Kidney epithelial cell (primary cell): ENCODE results near the gene GASK1A. TPM values are rescaled to one million over a fixed set of nuclear protein-coding genes. Genes with fewer than 3 reads are reported as not detected.

Source experiments
- DNase-seq: peaks from one replicate; pipeline ENCODE4 v3.0.0-alpha.2; 2010; ENCODE audit warnings: low read depth
- H3K27me3 ChIP-seq: 2 replicates; pipeline ENCODE4 v1.6.0; 2011; ENCODE audit warnings: low read length; ENCODE audit not compliant: control insufficient read depth, insufficient read depth
- H3K36me3 ChIP-seq: 2 replicates; pipeline ENCODE4 v1.5.1; 2011; ENCODE audit warnings: low read length; ENCODE audit not compliant: control insufficient read depth, insufficient read depth
- H3K4me3 ChIP-seq: 2 replicates; pipeline ENCODE4 v1.5.1; 2011; ENCODE audit warnings: low read depth, mild to moderate bottlenecking, control low read depth, low read length
- CTCF ChIP-seq: IDR thresholded peaks from 2 replicates; pipeline ENCODE4 v1.5.1; 2011; ENCODE audit warnings: mild to moderate bottlenecking, moderate library complexity, low read length, control low read depth, inconsistent platforms; ENCODE audit not compliant: insufficient read depth, poor library complexity, severe bottlenecking
- total RNA-seq: library from RNA; depleted of rRNA; stranded (reverse); fragments of >200 nt; gene quantifications from 2 replicates; pipeline ENCODE4 v1.2.3, GENCODE V29; 2015

Gene GASK1A
- total RNA-seq, 1 donor from 2014 or later = 1.0 TPM

GRCh38 chr3:43054754-43055153 is 75.6 kb downstream of the GASK1A start:
- no peak overlapping the region for H3K4me3 ChIP-seq
- H3K36me3 ChIP-seq = no peaks in the 10 kb centered on the region
- DNase-seq = no peak
- no peak for TF ChIP-seq CTCF
- H3K27me3 ChIP-seq = no peaks in the 10 kb centered on the region

GRCh38 chr3:43055393-43055792 is 76.3 kb downstream of the GASK1A start:
- Histone ChIP-seq H3K36me3 (no peaks in the 10 kb centered on the region), H3K4me3 (no peak overlapping the region), H3K27me3 (no peaks in the 10 kb centered on the region)
- DNase-seq = no peak
- no peak for TF ChIP-seq CTCF

- Histone ChIP-seq H3K4me3 (no peak overlapping the region), H3K27me3 (no peaks in the 10 kb centered on the region), H3K36me3 (no peaks in the 10 kb centered on the region)
- TF ChIP-seq CTCF = no peak
- no peak for DNase-seq
These were observed 77.0 kb downstream of the GASK1A start for GRCh38 chr3:43055806-43056770.

- DNase-seq = no peak
- Histone ChIP-seq H3K27me3 (no peaks in the 10 kb centered on the region), H3K4me3 (no peak overlapping the region), H3K36me3 (no peaks in the 10 kb centered on the region)
- no peak for TF ChIP-seq CTCF
These were observed 80.3 kb downstream of the GASK1A start for GRCh38 chr3:43059456-43059855.

GRCh38 chr3:43061101-43061895 is 82.2 kb downstream of the GASK1A start:
- Histone ChIP-seq H3K27me3 (no peaks in the 10 kb centered on the region), H3K36me3 (no peaks in the 10 kb centered on the region), H3K4me3 (no peak overlapping the region)
- DNase-seq = no peak
- TF ChIP-seq CTCF = no peak
